Measurements from ENCODE around the gene NMNAT2.

- TF ChIP-seq POLR2A (IDR thresholded peaks at IDR 0.05): no peak
- TF ChIP-seq CTCF (IDR thresholded peaks at IDR 0.05): no peak
- no peak for TF ChIP-seq EP300 (IDR thresholded peaks at IDR 0.05)
Observed at GRCh38 chr1:183306317-183307042, 111.7 kb downstream of the NMNAT2 start.
